ENCODE data around the gene PPDPF.

Gene PPDPF

GRCh38 chr20:63500902-63501817, 19.4 kb upstream of the PPDPF start:
- peaks cover 3% of the 10 kb centered on the region for H3K4me1 ChIP-seq (ENCODE audit: control insufficient read depth, insufficient read depth, low read length, poor library complexity, severe bottlenecking)
- no peaks in the 10 kb centered on the region for H3K36me3 ChIP-seq (ENCODE audit: control insufficient read depth, insufficient read depth, low read length)
- 86 to 87% methylated on average over 22 to 25 of the region's 27 CpGs for WGBS, 2 experiments (ENCODE audit: insufficient coverage in 2 of 2)
- no peak overlapping the region for H3K27ac ChIP-seq (ENCODE audit: low read depth, low read length, severe bottlenecking)
- no peak overlapping the region for H3K4me3 ChIP-seq (ENCODE audit: extremely low read depth, insufficient read depth, low read length, poor library complexity, severe bottlenecking)
- H3K9me3 ChIP-seq (ENCODE audit: control insufficient read depth, low read length), result peaks cover 8% of the 10 kb centered on the region

- peaks cover 3% of the 10 kb centered on the region for H3K4me1 ChIP-seq (ENCODE audit: control insufficient read depth, insufficient read depth, low read length, poor library complexity, severe bottlenecking)
- no peak overlapping the region for H3K4me3 ChIP-seq (ENCODE audit: extremely low read depth, insufficient read depth, low read length, poor library complexity, severe bottlenecking)
Measured at GRCh38 chr20:63501818-63502670, 18.5 kb upstream of the PPDPF start.

GRCh38 chr20:63502671-63503172, 17.8 kb upstream of the PPDPF start:
- no peak overlapping the region for H3K4me3 ChIP-seq (ENCODE audit: extremely low read depth, insufficient read depth, low read length, poor library complexity, severe bottlenecking)
- no peak overlapping the region for H3K27ac ChIP-seq (ENCODE audit: low read depth, low read length, severe bottlenecking)
- no peaks in the 10 kb centered on the region for H3K36me3 ChIP-seq (ENCODE audit: control insufficient read depth, insufficient read depth, low read length)
- peaks cover 2% of the 10 kb centered on the region for H3K4me1 ChIP-seq (ENCODE audit: control insufficient read depth, insufficient read depth, low read length, poor library complexity, severe bottlenecking)
- H3K9me3 ChIP-seq (ENCODE audit: control insufficient read depth, low read length), result peaks cover 8% of the 10 kb centered on the region
- WGBS, 2 experiments (ENCODE audit: insufficient coverage in 2 of 2), result 77 to 83% methylated on average over 10 to 12 of the region's 15 CpGs

More at GRCh38 chr20:63501818-63502670, 18.5 kb upstream of the PPDPF start:
- H3K9me3 ChIP-seq (ENCODE audit: control insufficient read depth, low read length), result peaks cover 8% of the 10 kb centered on the region
- H3K27ac ChIP-seq (ENCODE audit: low read depth, low read length, severe bottlenecking), result no peak overlapping the region
- 38 to 40% methylated on average over 19 to 21 of the region's 26 CpGs for WGBS, 2 experiments (ENCODE audit: insufficient coverage in 2 of 2)
- no peaks in the 10 kb centered on the region for H3K36me3 ChIP-seq (ENCODE audit: control insufficient read depth, insufficient read depth, low read length)

GRCh38 chr20:63503524-63503923, 17.0 kb upstream of the PPDPF start:
- Histone ChIP-seq H3K4me3 (ENCODE audit: extremely low read depth, insufficient read depth, low read length, poor library complexity, severe bottlenecking) (no peak overlapping the region), H3K9me3 (ENCODE audit: control insufficient read depth, low read length) (peaks cover 8% of the 10 kb centered on the region), H3K36me3 (ENCODE audit: control insufficient read depth, insufficient read depth, low read length) (no peaks in the 10 kb centered on the region), H3K27ac (ENCODE audit: low read depth, low read length, severe bottlenecking) (no peak overlapping the region), H3K4me1 (ENCODE audit: control insufficient read depth, insufficient read depth, low read length, poor library complexity, severe bottlenecking) (no peaks in the 10 kb centered on the region)
- WGBS, 2 experiments (ENCODE audit: insufficient coverage in 2 of 2), result 62 to 71% methylated on average over 4 to 6 of the region's 7 CpGs

GRCh38 chr20:63504642-63505041, 15.9 kb upstream of the PPDPF start:
- H3K4me1 ChIP-seq (ENCODE audit: control insufficient read depth, insufficient read depth, low read length, poor library complexity, severe bottlenecking), result no peaks in the 10 kb centered on the region
- H3K9me3 ChIP-seq (ENCODE audit: control insufficient read depth, low read length), result peaks cover 8% of the 10 kb centered on the region
- H3K27ac ChIP-seq (ENCODE audit: low read depth, low read length, severe bottlenecking), result no peak overlapping the region
- WGBS, 2 experiments (ENCODE audit: insufficient coverage in 2 of 2), result 93 to 94% methylated on average over 9 of the region's 9 CpGs
- H3K36me3 ChIP-seq (ENCODE audit: control insufficient read depth, insufficient read depth, low read length), result no peaks in the 10 kb centered on the region
- no peak overlapping the region for H3K4me3 ChIP-seq (ENCODE audit: extremely low read depth, insufficient read depth, low read length, poor library complexity, severe bottlenecking)

- H3K36me3 ChIP-seq (ENCODE audit: control insufficient read depth, insufficient read depth, low read length), result no peaks in the 10 kb centered on the region
- H3K4me3 ChIP-seq (ENCODE audit: extremely low read depth, insufficient read depth, low read length, poor library complexity, severe bottlenecking), result no peak overlapping the region
- 82 to 90% methylated on average over 6 to 8 of the region's 8 CpGs for WGBS, 2 experiments (ENCODE audit: insufficient coverage in 2 of 2)
- no peak overlapping the region for H3K27ac ChIP-seq (ENCODE audit: low read depth, low read length, severe bottlenecking)
- peaks cover 8% of the 10 kb centered on the region for H3K9me3 ChIP-seq (ENCODE audit: control insufficient read depth, low read length)
- no peaks in the 10 kb centered on the region for H3K4me1 ChIP-seq (ENCODE audit: control insufficient read depth, insufficient read depth, low read length, poor library complexity, severe bottlenecking)
Measured at GRCh38 chr20:63505281-63505680, 15.3 kb upstream of the PPDPF start.

- Histone ChIP-seq H3K4me3 (ENCODE audit: extremely low read depth, insufficient read depth, low read length, poor library complexity, severe bottlenecking) (no peak overlapping the region), H3K9me3 (ENCODE audit: control insufficient read depth, low read length) (peaks cover 8% of the 10 kb centered on the region), H3K4me1 (ENCODE audit: control insufficient read depth, insufficient read depth, low read length, poor library complexity, severe bottlenecking) (no peaks in the 10 kb centered on the region), H3K27ac (ENCODE audit: low read depth, low read length, severe bottlenecking) (no peak overlapping the region), H3K36me3 (ENCODE audit: control insufficient read depth, insufficient read depth, low read length) (no peaks in the 10 kb centered on the region)
- 88 to 94% methylated on average over 8 to 9 of the region's 12 CpGs for WGBS, 2 experiments (ENCODE audit: insufficient coverage in 2 of 2)
Measured at GRCh38 chr20:63505723-63506122, 14.8 kb upstream of the PPDPF start.

GRCh38 chr20:63507083-63507743, 13.4 kb upstream of the PPDPF start:
- H3K36me3 ChIP-seq (ENCODE audit: control insufficient read depth, insufficient read depth, low read length), result no peaks in the 10 kb centered on the region
- H3K4me1 ChIP-seq (ENCODE audit: control insufficient read depth, insufficient read depth, low read length, poor library complexity, severe bottlenecking), result no peaks in the 10 kb centered on the region
- 89 to 94% methylated on average over 30 of the region's 30 CpGs for WGBS, 2 experiments (ENCODE audit: insufficient coverage in 2 of 2)
- H3K9me3 ChIP-seq (ENCODE audit: control insufficient read depth, low read length), result peaks cover 8% of the 10 kb centered on the region
- H3K27ac ChIP-seq (ENCODE audit: low read depth, low read length, severe bottlenecking), result no peak overlapping the region
- H3K4me3 ChIP-seq (ENCODE audit: extremely low read depth, insufficient read depth, low read length, poor library complexity, severe bottlenecking), result no peak overlapping the region

- Histone ChIP-seq H3K27ac (ENCODE audit: low read depth, low read length, severe bottlenecking) (no peak overlapping the region), H3K4me3 (ENCODE audit: extremely low read depth, insufficient read depth, low read length, poor library complexity, severe bottlenecking) (no peak overlapping the region), H3K36me3 (ENCODE audit: control insufficient read depth, insufficient read depth, low read length) (no peaks in the 10 kb centered on the region), H3K4me1 (ENCODE audit: control insufficient read depth, insufficient read depth, low read length, poor library complexity, severe bottlenecking) (no peaks in the 10 kb centered on the region), H3K9me3 (ENCODE audit: control insufficient read depth, low read length) (peaks cover 8% of the 10 kb centered on the region)
- WGBS, 2 experiments (ENCODE audit: insufficient coverage in 2 of 2), result 92 to 97% methylated on average over 26 to 30 of the region's 33 CpGs
Measured at GRCh38 chr20:63508072-63508768, 12.3 kb upstream of the PPDPF start.

GRCh38 chr20:63509088-63509564, 11.4 kb upstream of the PPDPF start:
- no peak overlapping the region for H3K27ac ChIP-seq (ENCODE audit: low read depth, low read length, severe bottlenecking)
- H3K9me3 ChIP-seq (ENCODE audit: control insufficient read depth, low read length), result peaks cover 8% of the 10 kb centered on the region
- no peaks in the 10 kb centered on the region for H3K4me1 ChIP-seq (ENCODE audit: control insufficient read depth, insufficient read depth, low read length, poor library complexity, severe bottlenecking)
- WGBS, 2 experiments (ENCODE audit: insufficient coverage in 2 of 2), result 92 to 93% methylated on average over 7 to 8 of the region's 9 CpGs
- no peaks in the 10 kb centered on the region for H3K36me3 ChIP-seq (ENCODE audit: control insufficient read depth, insufficient read depth, low read length)
- H3K4me3 ChIP-seq (ENCODE audit: extremely low read depth, insufficient read depth, low read length, poor library complexity, severe bottlenecking), result no peak overlapping the region

All from mesodermal cell (in vitro differentiated cells).